Suprapubic skin (tissue), 3 donors: ENCODE data around the gene FRMD8.

ENCODE experiments used
- POLR2AphosphoS5 ChIP-seq, 3 donors: sonication (generic); formaldehyde crosslinking; IDR thresholded peaks; one replicate each; pipeline ENCODE4 v1.6.1; 2017; ENCODE audit warnings: antibody characterized with exemption in 3 of 3
- TF ChIP-seq, protein P1 (sequence below), 2 donors: fragments of 200-600 bp in 1 of 2; fragments of 450-650 bp in 1 of 2; sonication (generic) in 1 of 2; IDR thresholded peaks; one replicate each; pipeline ENCODE4 v1.5.1; 2016 to 2019; ENCODE audit warnings: antibody characterized with exemption in 2 of 2, mild to moderate bottlenecking in 1 of 2, moderate library complexity in 1 of 2

DNA sequence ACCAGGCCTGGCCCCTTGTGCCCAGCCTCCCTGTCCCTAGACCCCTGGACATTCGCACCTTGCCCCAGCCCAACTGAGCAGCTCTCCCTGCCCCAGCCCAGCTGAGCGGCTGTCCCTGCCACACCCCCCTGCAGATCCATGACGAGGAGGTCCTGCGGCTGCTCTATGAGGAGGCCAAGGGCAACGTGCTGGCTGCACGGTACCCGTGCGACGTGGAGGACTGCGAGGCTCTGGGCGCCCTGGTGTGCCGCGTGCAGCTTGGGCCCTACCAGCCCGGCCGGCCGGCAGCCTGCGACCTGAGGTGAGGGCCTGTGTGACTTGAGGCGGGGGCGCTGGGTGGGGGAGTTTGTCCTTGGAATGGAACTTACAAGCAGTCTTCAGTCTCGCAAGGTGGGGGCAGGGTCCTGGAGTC lies 7.7 kb downstream of the FRMD8 start:
- TF ChIP-seq POLR2AphosphoS5 (IDR thresholded peaks at IDR 0.05), result no peak
- TF ChIP-seq, protein P1, sequence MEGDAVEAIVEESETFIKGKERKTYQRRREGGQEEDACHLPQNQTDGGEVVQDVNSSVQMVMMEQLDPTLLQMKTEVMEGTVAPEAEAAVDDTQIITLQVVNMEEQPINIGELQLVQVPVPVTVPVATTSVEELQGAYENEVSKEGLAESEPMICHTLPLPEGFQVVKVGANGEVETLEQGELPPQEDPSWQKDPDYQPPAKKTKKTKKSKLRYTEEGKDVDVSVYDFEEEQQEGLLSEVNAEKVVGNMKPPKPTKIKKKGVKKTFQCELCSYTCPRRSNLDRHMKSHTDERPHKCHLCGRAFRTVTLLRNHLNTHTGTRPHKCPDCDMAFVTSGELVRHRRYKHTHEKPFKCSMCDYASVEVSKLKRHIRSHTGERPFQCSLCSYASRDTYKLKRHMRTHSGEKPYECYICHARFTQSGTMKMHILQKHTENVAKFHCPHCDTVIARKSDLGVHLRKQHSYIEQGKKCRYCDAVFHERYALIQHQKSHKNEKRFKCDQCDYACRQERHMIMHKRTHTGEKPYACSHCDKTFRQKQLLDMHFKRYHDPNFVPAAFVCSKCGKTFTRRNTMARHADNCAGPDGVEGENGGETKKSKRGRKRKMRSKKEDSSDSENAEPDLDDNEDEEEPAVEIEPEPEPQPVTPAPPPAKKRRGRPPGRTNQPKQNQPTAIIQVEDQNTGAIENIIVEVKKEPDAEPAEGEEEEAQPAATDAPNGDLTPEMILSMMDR (IDR thresholded peaks at IDR 0.05), result no peak
